ENCODE data around the gene ELK4.
A peak's percentile ranks its signal among the peaks of the same experiment; 100 is the strongest.

ELK4 gene

DNA sequence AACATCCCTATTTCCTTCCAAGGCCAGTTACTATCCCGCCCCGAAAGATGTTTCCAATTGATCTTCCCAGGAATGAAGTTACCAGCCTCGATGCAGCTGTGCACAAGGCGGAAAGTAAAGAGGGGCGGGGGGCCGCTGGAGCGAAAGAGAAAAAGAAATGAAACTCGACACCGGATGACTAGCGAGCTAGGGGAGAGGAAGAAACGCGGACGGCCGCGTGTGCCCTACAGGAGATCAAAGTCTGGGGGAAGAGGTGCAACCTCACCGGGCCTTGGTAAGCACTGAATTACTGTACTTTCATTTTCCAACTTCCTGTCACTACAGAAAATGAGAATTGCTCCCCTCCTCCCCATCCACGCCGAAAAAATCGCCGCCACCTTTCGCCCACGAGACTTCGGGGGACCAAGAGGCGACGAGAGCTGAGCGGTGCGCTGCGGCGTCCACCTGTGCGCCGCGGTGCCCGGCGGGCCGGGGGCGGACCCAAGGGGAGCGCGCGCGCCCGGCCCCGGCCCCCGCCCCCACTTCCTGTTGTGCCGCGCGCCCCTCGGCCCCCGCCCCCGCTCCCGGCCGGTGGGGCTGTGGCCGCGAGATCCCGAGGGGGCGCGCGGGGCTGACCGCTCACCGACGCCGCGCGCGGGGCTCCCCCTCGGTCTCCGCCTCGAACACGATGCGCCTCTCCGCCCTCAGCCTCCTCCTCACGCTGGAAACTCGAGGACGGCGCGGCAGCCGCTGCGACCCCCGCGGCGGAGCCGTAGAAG, 622 bp downstream of the ELK4 start:
- no peak for TF ChIP-seq EP300 (IDR thresholded peaks at IDR 0.05; ENCODE audit: borderline replicate concordance)
- peak; percentile 9; the same call in 1 of the 2 replicates for TF ChIP-seq EGR1 (IDR thresholded peaks at IDR 0.05)
- TF ChIP-seq ZBTB7A (IDR thresholded peaks at IDR 0.05; ENCODE audit: low read depth): peak; percentile 78
- peak; percentile 46 for TF ChIP-seq TCF12 (IDR thresholded peaks at IDR 0.05; ENCODE audit: low read depth)
- TF ChIP-seq, protein P1, sequence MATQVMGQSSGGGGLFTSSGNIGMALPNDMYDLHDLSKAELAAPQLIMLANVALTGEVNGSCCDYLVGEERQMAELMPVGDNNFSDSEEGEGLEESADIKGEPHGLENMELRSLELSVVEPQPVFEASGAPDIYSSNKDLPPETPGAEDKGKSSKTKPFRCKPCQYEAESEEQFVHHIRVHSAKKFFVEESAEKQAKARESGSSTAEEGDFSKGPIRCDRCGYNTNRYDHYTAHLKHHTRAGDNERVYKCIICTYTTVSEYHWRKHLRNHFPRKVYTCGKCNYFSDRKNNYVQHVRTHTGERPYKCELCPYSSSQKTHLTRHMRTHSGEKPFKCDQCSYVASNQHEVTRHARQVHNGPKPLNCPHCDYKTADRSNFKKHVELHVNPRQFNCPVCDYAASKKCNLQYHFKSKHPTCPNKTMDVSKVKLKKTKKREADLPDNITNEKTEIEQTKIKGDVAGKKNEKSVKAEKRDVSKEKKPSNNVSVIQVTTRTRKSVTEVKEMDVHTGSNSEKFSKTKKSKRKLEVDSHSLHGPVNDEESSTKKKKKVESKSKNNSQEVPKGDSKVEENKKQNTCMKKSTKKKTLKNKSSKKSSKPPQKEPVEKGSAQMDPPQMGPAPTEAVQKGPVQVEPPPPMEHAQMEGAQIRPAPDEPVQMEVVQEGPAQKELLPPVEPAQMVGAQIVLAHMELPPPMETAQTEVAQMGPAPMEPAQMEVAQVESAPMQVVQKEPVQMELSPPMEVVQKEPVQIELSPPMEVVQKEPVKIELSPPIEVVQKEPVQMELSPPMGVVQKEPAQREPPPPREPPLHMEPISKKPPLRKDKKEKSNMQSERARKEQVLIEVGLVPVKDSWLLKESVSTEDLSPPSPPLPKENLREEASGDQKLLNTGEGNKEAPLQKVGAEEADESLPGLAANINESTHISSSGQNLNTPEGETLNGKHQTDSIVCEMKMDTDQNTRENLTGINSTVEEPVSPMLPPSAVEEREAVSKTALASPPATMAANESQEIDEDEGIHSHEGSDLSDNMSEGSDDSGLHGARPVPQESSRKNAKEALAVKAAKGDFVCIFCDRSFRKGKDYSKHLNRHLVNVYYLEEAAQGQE (IDR thresholded peaks at IDR 0.05; ENCODE audit: low read depth): 0 out of 2 replicates have a peak, but pooled peaks have one; percentile 9
- no peak for TF ChIP-seq FOXM1 (IDR thresholded peaks at IDR 0.05; ENCODE audit: borderline replicate concordance, low read depth)
- peak; percentile 49; the same call in 1 of the 2 replicates for TF ChIP-seq TAF1 (IDR thresholded peaks at IDR 0.05; ENCODE audit: low read depth)
- TF ChIP-seq, protein P2, sequence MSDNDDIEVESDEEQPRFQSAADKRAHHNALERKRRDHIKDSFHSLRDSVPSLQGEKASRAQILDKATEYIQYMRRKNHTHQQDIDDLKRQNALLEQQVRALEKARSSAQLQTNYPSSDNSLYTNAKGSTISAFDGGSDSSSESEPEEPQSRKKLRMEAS (IDR thresholded peaks at IDR 0.05): peak; percentile 87
- TF ChIP-seq CEBPB (IDR thresholded peaks at IDR 0.05): peak; percentile 14; the same call in 1 of the 2 replicates
- TF ChIP-seq NFIC (IDR thresholded peaks at IDR 0.05): no peak

DNA sequence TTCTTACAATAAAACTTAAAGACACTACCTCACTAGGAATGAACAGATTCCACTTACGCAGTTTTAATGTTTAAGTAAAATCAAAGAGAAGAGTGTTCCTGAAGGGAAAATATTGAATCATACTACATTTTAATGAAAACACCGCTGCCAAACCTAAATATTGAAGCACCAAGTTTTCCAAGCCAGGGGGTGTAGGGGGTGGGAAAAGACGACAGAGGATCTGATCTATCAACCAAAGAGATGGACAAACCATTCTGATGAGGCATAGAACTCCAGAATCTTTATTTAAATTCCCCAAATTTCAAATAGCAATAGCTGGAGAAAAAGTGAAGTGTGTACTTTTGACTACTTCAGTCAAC, 1.2 kb downstream of the ELK4 start:
- TF ChIP-seq RAD21 (IDR thresholded peaks at IDR 0.05; ENCODE audit: low read depth) (no peak), ZBTB7A (IDR thresholded peaks at IDR 0.05; ENCODE audit: low read depth) (no peak), NFIC (IDR thresholded peaks at IDR 0.05) (no peak), YY1 (IDR thresholded peaks at IDR 0.05; ENCODE audit: low read depth) (no peak), EP300 (IDR thresholded peaks at IDR 0.05; ENCODE audit: borderline replicate concordance) (no peak), TCF12 (IDR thresholded peaks at IDR 0.05; ENCODE audit: low read depth) (no peak), TAF1 (IDR thresholded peaks at IDR 0.05; ENCODE audit: low read depth) (no peak), CREB1 (IDR thresholded peaks at IDR 0.05; ENCODE audit: low read depth) (no peak), FOXM1 (IDR thresholded peaks at IDR 0.05; ENCODE audit: borderline replicate concordance, low read depth) (no peak), TEAD4 (IDR thresholded peaks at IDR 0.05) (no peak), EGR1 (IDR thresholded peaks at IDR 0.05) (no peak), CEBPB (IDR thresholded peaks at IDR 0.05) (no peak)
- TF ChIP-seq, protein P3, sequence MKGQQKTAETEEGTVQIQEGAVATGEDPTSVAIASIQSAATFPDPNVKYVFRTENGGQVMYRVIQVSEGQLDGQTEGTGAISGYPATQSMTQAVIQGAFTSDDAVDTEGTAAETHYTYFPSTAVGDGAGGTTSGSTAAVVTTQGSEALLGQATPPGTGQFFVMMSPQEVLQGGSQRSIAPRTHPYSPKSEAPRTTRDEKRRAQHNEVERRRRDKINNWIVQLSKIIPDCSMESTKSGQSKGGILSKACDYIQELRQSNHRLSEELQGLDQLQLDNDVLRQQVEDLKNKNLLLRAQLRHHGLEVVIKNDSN (IDR thresholded peaks at IDR 0.05): no peak
- TF ChIP-seq, protein P1 (IDR thresholded peaks at IDR 0.05; ENCODE audit: low read depth): no peak
- TF ChIP-seq, protein P2 (IDR thresholded peaks at IDR 0.05): no peak

DNA sequence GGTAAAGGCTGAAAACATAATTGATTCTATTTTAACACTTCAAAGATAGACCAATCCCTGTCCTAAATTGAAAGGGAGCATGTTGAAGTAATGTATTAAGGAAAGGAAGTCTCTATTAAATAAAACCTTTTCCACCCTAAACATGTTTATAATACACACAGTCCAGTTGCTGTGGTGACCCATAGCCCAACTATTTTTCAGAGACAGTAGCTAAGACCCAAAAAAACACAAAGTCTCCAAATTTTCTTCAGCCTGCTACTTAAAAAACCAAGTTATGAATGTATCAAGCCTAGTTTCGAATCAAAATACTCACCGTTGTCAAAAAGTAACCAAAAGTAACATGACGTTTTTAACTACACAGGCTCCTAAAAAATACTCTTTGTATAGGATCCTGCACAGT, 1.6 kb downstream of the ELK4 start:
- TF ChIP-seq TCF12 (IDR thresholded peaks at IDR 0.05; ENCODE audit: low read depth): no peak
- TF ChIP-seq, protein P2 (IDR thresholded peaks at IDR 0.05): no peak

DNA sequence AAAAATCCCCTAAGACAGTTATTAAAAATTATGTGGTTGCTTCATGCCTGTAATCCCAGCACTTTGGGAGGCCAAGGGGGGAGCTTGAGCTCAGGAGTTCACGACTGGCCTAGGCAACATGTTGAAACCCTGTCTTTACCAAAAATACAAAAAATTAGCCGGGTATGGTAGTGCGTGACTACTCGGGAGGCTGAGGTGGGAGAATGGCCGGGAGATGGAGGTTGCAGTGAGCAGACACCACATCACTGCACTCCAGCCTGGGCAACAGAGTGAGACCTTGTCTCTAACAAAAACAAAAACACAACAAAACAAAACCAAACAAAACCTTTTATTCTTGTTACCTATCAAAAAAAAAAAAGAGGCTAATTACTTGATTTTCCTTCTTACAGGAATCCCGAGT, 2.1 kb downstream of the ELK4 start:
- TF ChIP-seq EP300 (IDR thresholded peaks at IDR 0.05; ENCODE audit: borderline replicate concordance): no peak
- TF ChIP-seq ZBTB7A (IDR thresholded peaks at IDR 0.05; ENCODE audit: low read depth): no peak
- TF ChIP-seq YY1 (IDR thresholded peaks at IDR 0.05; ENCODE audit: low read depth): no peak
- no peak for TF ChIP-seq RAD21 (IDR thresholded peaks at IDR 0.05; ENCODE audit: low read depth)
- TF ChIP-seq, protein P2 (IDR thresholded peaks at IDR 0.05): no peak
- TF ChIP-seq TAF1 (IDR thresholded peaks at IDR 0.05; ENCODE audit: low read depth): no peak
- no peak for TF ChIP-seq CREB1 (IDR thresholded peaks at IDR 0.05; ENCODE audit: low read depth)
- TF ChIP-seq, protein P3 (IDR thresholded peaks at IDR 0.05): no peak
- no peak for TF ChIP-seq EGR1 (IDR thresholded peaks at IDR 0.05)

DNA sequence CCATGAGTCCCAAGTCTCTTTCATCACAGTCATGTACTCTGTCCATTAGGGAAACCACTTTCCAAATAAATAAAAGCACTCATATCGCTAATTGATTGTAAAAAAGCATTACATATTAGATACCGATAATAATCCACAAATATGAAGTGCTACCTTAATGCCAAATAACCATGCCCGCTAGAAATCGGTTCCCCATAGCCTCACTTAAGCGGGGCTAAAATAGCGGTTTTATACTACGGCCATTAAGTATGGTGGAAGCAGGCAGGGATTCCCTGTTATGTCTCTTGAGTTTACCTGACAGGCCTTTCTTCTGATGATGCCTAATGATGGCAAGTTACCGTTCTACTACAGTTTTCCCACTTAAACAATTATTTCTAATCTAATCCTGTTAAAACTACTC, 3.9 kb downstream of the ELK4 start:
- TF ChIP-seq, protein P1 (IDR thresholded peaks at IDR 0.05; ENCODE audit: low read depth): no peak
- TF ChIP-seq FOXM1 (IDR thresholded peaks at IDR 0.05; ENCODE audit: borderline replicate concordance, low read depth) (no peak), TCF12 (IDR thresholded peaks at IDR 0.05; ENCODE audit: low read depth) (no peak), RAD21 (IDR thresholded peaks at IDR 0.05; ENCODE audit: low read depth) (no peak), TEAD4 (IDR thresholded peaks at IDR 0.05) (no peak)
- TF ChIP-seq, protein P2 (IDR thresholded peaks at IDR 0.05): no peak
- TF ChIP-seq, protein P3 (IDR thresholded peaks at IDR 0.05): no peak

Measured in Ishikawa (cell line).